ENCODE data around the gene CCDC97. TPM values are rescaled to one million over a fixed set of nuclear protein-coding genes. Genes with fewer than 3 reads are reported as not detected.
"Not testable (repeated sequence)": the region's sequence is repeated elsewhere in the genome, so short reads cannot be mapped to it uniquely, and the experiment has no call there.

CCDC97 gene
- total RNA-seq, 1 donor, result 10.1 TPM

DNA sequence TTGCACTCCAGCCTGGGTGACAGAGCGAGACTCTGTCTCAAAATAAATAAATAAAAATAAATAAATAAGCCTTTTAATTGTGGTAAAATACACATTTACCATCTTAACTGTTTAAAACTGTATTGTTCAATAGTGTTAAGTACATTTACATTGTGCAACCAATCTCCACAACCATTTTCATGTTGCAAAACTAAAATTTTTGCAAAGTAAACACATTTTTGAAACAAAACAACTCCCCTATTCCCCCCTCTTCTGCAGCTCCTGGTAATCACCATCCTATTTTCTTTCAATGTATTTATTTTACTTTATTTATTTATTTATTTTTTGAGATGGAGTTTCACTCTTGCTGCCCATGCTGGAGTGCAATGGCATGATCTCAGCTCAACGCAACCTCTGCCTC, 59.8 kb downstream of the CCDC97 start:
- Histone ChIP-seq H3K9me3 (ENCODE audit: low read depth, low read length) (no peaks in the 10 kb centered on the region), H3K4me3 (ENCODE audit: low read length) (no peak overlapping the region), H3K4me1 (ENCODE audit: insufficient read depth, low read length) (peaks cover 43% of the 10 kb centered on the region), H3K27me3 (ENCODE audit: insufficient read depth, low read length) (no peaks in the 10 kb centered on the region)

DNA sequence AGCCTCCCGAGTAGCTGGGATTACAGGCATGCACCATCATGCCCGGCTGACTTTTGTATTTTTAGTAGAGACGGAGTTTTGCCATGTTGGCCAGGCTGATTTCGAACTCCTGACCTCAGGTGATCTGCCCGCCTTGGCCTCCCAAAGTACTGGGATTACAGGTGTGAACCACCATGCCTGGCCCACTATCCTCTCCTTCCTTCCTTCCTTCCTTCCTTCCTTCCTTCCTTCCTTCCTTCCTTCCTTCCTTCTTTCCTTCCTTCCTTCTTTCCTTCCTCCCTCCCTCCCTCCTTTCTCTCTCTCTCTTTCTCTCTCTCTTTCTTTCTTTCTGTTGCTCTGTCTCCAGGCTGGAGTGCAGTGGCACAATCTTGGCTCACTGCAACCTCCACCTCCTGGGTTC, 61.1 kb downstream of the CCDC97 start:
- peaks cover 36% of the 10 kb centered on the region for H3K4me1 ChIP-seq (ENCODE audit: insufficient read depth, low read length)
- not testable (repeated sequence) for H3K27me3 ChIP-seq (ENCODE audit: insufficient read depth, low read length); H3K9me3 ChIP-seq (ENCODE audit: low read depth, low read length); H3K4me3 ChIP-seq (ENCODE audit: low read length)

DNA sequence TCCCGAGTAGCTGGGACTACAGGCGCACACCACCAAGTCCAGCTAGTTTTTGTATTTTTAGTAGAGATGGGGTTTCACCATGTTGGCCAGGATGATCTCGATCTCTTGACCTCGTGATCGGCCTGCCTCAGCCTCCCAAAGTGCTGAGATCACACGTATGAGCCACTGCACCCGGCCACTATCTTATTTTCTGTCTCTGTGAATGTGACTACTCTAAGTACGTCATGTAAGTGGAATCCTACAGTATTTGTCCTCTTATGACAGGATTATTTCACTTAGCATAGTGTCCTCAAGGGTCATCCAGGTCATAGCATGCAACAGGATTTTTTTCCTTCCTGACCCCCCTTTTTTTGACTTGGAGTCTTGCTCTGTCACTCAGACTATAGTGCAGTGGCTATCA, 61.6 kb downstream of the CCDC97 start:
- H3K9me3 ChIP-seq (ENCODE audit: low read depth, low read length), result no peaks in the 10 kb centered on the region
- no peak overlapping the region for H3K4me3 ChIP-seq (ENCODE audit: low read length)
- H3K4me1 ChIP-seq (ENCODE audit: insufficient read depth, low read length), result peaks cover 35% of the 10 kb centered on the region
- H3K27me3 ChIP-seq (ENCODE audit: insufficient read depth, low read length), result no peaks in the 10 kb centered on the region

DNA sequence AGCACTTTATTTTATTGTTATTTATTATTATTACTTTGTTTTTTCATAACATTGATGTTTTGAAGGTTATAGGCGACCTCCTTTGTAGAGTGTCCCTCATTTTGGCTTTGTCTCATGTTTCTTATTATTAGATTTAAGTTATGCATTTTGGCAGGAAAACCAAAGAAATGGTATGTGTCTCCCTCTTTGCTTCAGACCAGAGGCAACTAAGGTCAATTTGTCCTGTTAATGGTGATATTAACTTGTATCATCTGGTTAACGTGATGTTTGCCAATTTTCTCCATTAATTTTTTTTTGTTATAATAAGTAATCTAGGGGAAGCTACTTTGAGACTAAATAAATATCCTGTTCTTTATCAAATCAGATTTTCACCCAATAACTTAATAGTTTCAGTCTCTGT, 62.5 kb downstream of the CCDC97 start:
- H3K4me3 ChIP-seq (ENCODE audit: low read length), result no peak overlapping the region
- no peaks in the 10 kb centered on the region for H3K9me3 ChIP-seq (ENCODE audit: low read depth, low read length)
- H3K4me1 ChIP-seq (ENCODE audit: insufficient read depth, low read length), result peaks cover 37% of the 10 kb centered on the region
- H3K27me3 ChIP-seq (ENCODE audit: insufficient read depth, low read length), result no peaks in the 10 kb centered on the region

DNA sequence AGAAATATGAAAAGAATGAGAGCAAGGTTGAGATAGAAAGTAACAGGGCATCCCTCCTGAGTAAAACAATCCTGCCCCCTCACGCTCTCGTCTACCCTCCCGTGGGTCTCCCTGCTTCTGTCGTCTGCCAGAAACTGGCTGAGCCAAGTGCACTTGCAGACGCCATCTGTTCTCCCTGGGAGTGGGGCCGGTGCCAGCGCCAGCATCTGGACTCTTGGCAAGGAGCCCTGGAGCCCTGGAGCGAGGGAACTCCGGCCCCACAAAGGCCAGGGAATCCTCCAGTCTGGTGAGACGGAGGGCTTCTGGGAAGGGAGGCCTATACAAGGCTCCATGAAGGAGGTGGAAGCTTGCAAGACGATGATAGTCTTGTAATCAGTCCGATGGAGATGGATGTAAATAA, 64.0 kb downstream of the CCDC97 start:
- Histone ChIP-seq H3K4me1 (ENCODE audit: insufficient read depth, low read length) (peaks cover 35% of the 10 kb centered on the region), H3K4me3 (ENCODE audit: low read length) (no peak overlapping the region)

More for the DNA sequence above, 64.0 kb downstream of the CCDC97 start:
- no peaks in the 10 kb centered on the region for H3K27me3 ChIP-seq (ENCODE audit: insufficient read depth, low read length)
- no peaks in the 10 kb centered on the region for H3K9me3 ChIP-seq (ENCODE audit: low read depth, low read length)

Other genes starting within 250 kb of the CCDC97 start
- not detected for gene CYP2A13, start 221.7 kb upstream of the CCDC97 start, total RNA-seq
- gene CYP2F1, start 195.7 kb upstream of the CCDC97 start, total RNA-seq, result 0.10 TPM
- 2.1 TPM for gene CYP2S1, start 117.0 kb upstream of the CCDC97 start, total RNA-seq
- gene AXL, start 90.9 kb upstream of the CCDC97 start, total RNA-seq, result 0.31 TPM
- 171 TPM for gene HNRNPUL1, start 45.8 kb upstream of the CCDC97 start, total RNA-seq
- 90.6 TPM for gene TGFB1, start 43.8 kb downstream of the CCDC97 start, total RNA-seq
- 3.8 TPM for gene B9D2, start 54.0 kb downstream of the CCDC97 start, total RNA-seq
- 14.2 TPM for gene TMEM91, start 66.4 kb downstream of the CCDC97 start, total RNA-seq
- gene EXOSC5, start 87.2 kb downstream of the CCDC97 start, total RNA-seq, result 8.0 TPM
- gene BCKDHA, start 87.6 kb downstream of the CCDC97 start, total RNA-seq, result 30.2 TPM
- 0.42 TPM for gene B3GNT8, start 117.2 kb downstream of the CCDC97 start, total RNA-seq
- gene DMAC2, start 129.7 kb downstream of the CCDC97 start, total RNA-seq, result 13.0 TPM
- not detected for gene ERICH4, start 133.0 kb downstream of the CCDC97 start, total RNA-seq